K562 (cell line): ENCODE measurements around the gene STX18. TPM values are rescaled to one million over a fixed set of nuclear protein-coding genes. Genes with fewer than 3 reads are reported as not detected.

Source experiments
- CBX8 ChIP-seq: fragments of 200-600 bp; sonication (generic); IDR thresholded peaks from 2 replicates; pipeline ENCODE4 v1.6.1; 2012; ENCODE audit warnings: borderline replicate concordance, mixed run types, low read depth, mild to moderate bottlenecking, moderate library complexity, mixed read lengths, low read length, control low read depth, inconsistent platforms; ENCODE audit not compliant: poor library complexity, severe bottlenecking; ENCODE audit errors: extremely low read depth
- CHD4 ChIP-seq: fragments of 200-600 bp; sonication (generic); IDR thresholded peaks from 3 replicates; pipeline ENCODE4 v1.6.1; 2012; ENCODE audit warnings: low read depth, mild to moderate bottlenecking, mixed read lengths, low read length, inconsistent platforms; ENCODE audit not compliant: insufficient read depth, insufficient replicate concordance, poor library complexity, severe bottlenecking
- EP400 ChIP-seq: fragments of 450-650 bp; IDR thresholded peaks from 2 replicates; pipeline ENCODE4 v1.6.1; 2017; ENCODE audit warnings: antibody characterized with exemption, mild to moderate bottlenecking, moderate library complexity
- FOXK2 ChIP-seq, 2 experiments: fragments of 450-650 bp; IDR thresholded peaks in 1 of 2; conservative IDR thresholded peaks in 1 of 2; 2 replicates each; pipeline ENCODE4 v1.6.1; 2016; ENCODE audit warnings: low read depth in 2 of 2, mild to moderate bottlenecking in 1 of 2
- FOXM1 ChIP-seq, 2 experiments: fragments of 450-650 bp in 1 of 2; sonication (generic) in 1 of 2; formaldehyde crosslinking in 1 of 2; IDR thresholded peaks; 2 replicates each; pipeline versions ENCODE4 v1.6.1 to v1.9.0; 2017 to 2022; ENCODE audit warnings: low read depth in 2 of 2, mild to moderate bottlenecking in 2 of 2, missing genetic modification reagents in 1 of 2, moderate library complexity in 1 of 2
- HDAC1 ChIP-seq, 2 experiments: fragments of 450-650 bp; IDR thresholded peaks; 2 replicates each; pipeline ENCODE4 v1.6.1; 2016 to 2017; ENCODE audit warnings: inconsistent platforms in 1 of 2, mild to moderate bottlenecking in 1 of 2, moderate library complexity in 1 of 2
- HOXB6 ChIP-seq: fragments of 250-450 bp; sonication (Bioruptor Pico); IDR thresholded peaks from 2 replicates; pipeline ENCODE4 v1.5.1; 2022; ENCODE audit warnings: mild to moderate bottlenecking, borderline replicate concordance
- JUN ChIP-seq, 2 experiments: sonication (generic) in 1 of 2; formaldehyde crosslinking in 1 of 2; IDR thresholded peaks; 2 replicates each; pipeline versions ENCODE4 v1.6.1 to v1.8.0; 2012 to 2022; ENCODE audit warnings: borderline replicate concordance in 2 of 2, mild to moderate bottlenecking in 2 of 2, improper control_type of control experiment in 1 of 2, low read depth in 1 of 2, low read length in 1 of 2, missing genetic modification reagents in 1 of 2
- KDM1A ChIP-seq, 2 experiments: fragments of 450-650 bp; IDR thresholded peaks; 2 replicates each; pipeline ENCODE4 v1.6.1; 2016; ENCODE audit warnings: mild to moderate bottlenecking in 2 of 2
- NFATC3 ChIP-seq: fragments of 450-650 bp; IDR thresholded peaks from 2 replicates; pipeline ENCODE4 v1.6.1; 2017; ENCODE audit warnings: mild to moderate bottlenecking
- NR4A1 ChIP-seq, 2 experiments: fragments of 250-450 bp in 1 of 2; fragments of 450-650 bp in 1 of 2; sonication (Bioruptor Pico) in 1 of 2; IDR thresholded peaks; 2 replicates each; pipeline versions ENCODE4 v1.4.0 to v1.6.1; 2016 to 2020; ENCODE audit warnings: mild to moderate bottlenecking in 2 of 2, missing compliant biosample characterization in 1 of 2, missing genetic modification characterization in 1 of 2, moderate library complexity in 1 of 2
- PHB ChIP-seq: fragments of 250-450 bp; sonication (Bioruptor Pico); IDR thresholded peaks from 2 replicates; pipeline ENCODE4 v1.5.0; 2021
- POLR2A ChIP-seq: fragments of 450-650 bp; conservative IDR thresholded peaks from 2 replicates; pipeline ENCODE4 v1.6.1; 2016
- POLR2AphosphoS2 ChIP-seq: IDR thresholded peaks from 2 replicates; pipeline ENCODE4 v1.6.1; 2012; ENCODE audit warnings: low read length, improper control_type of control experiment
- POLR2B ChIP-seq: fragments of 450-650 bp; IDR thresholded peaks from 2 replicates; pipeline ENCODE4 v1.6.1; 2018; ENCODE audit warnings: low read depth; ENCODE audit not compliant: partially characterized antibody
- RFX5 ChIP-seq: IDR thresholded peaks from 2 replicates; pipeline ENCODE4 v1.6.1; 2011; ENCODE audit warnings: low read depth, mild to moderate bottlenecking, improper control_type of control experiment, low read length
- SOX6 ChIP-seq: fragments of 450-650 bp; IDR thresholded peaks from 2 replicates; pipeline ENCODE4 v1.6.1; 2014; ENCODE audit warnings: mild to moderate bottlenecking
- TAF7 ChIP-seq: fragments of 450-650 bp; IDR thresholded peaks from 2 replicates; pipeline ENCODE4 v1.6.1; 2016; ENCODE audit warnings: missing genetic modification characterization, missing compliant biosample characterization
- U2AF1 ChIP-seq: fragments of 200-400 bp; formaldehyde crosslinking; optimal IDR thresholded peaks from 2 replicates; pipeline ENCODE3; 2017; ENCODE audit warnings: mild to moderate bottlenecking, low read depth, low read length, moderate library complexity
- WHSC1 ChIP-seq: IDR thresholded peaks from one replicate; pipeline ENCODE4 v1.6.1; 2012; ENCODE audit warnings: low read length, control low read depth, inconsistent platforms
- YBX1 ChIP-seq: fragments of 450-650 bp; IDR thresholded peaks from 2 replicates; pipeline ENCODE4 v1.7.1; 2016; ENCODE audit warnings: mild to moderate bottlenecking
- ZNF778 ChIP-seq: fragments of 450-650 bp; formaldehyde crosslinking; IDR thresholded peaks from 2 replicates; pipeline ENCODE4 v1.4.0; 2020; ENCODE audit warnings: mild to moderate bottlenecking, moderate library complexity
- polyA plus RNA-seq, 8 experiments: library from polyadenylated mRNA; depleted of rRNA in 4 of 8; stranded (reverse) in 5 of 8; unstranded in 3 of 8; fragments of >200 nt; fragmentation: Nextera tagmentation in 2 of 8; fragmentation: Illumina TruSeq in 1 of 8; extraction: Ambion mirVana in 2 of 8; extraction: Trizol in 1 of 8; gene quantifications; 2 replicates each; pipeline versions ENCODE4 v1.2.1 to v1.2.3, GENCODE V29; 2011 to 2014; ENCODE audit warnings: inconsistent platforms in 1 of 8, missing spikeins in 1 of 8
- total RNA-seq, 7 experiments: library from RNA; depleted of rRNA in 6 of 7; stranded (reverse); fragments of >200 nt in 6 of 7; fragmentation: Illumina TruSeq in 2 of 7; extraction: Trizol in 2 of 7; gene quantifications; 2 replicates each; pipeline versions ENCODE4 v1.2.1 to v1.2.3, GENCODE V29; 2011 to 2021; ENCODE audit warnings: low replicate concordance in 1 of 7
- TF ChIP-seq, protein P1 (sequence below): sonication (generic); formaldehyde crosslinking; IDR thresholded peaks from 2 replicates; pipeline ENCODE4 v1.8.0; 2023; ENCODE audit warnings: mild to moderate bottlenecking, missing genetic modification reagents
- TF ChIP-seq, protein P2 (sequence below), 2 experiments: fragments of 150-350 bp in 1 of 2; IDR thresholded peaks; 2 replicates each; pipeline ENCODE4 v1.6.1; 2012 to 2016; ENCODE audit warnings: low read depth in 2 of 2, low read length in 2 of 2, mild to moderate bottlenecking in 1 of 2, moderate library complexity in 1 of 2

The STX18 gene
- total and polyA plus RNA-seq, 9 of the 15 experiments (the other 6 are each of a cell fraction or from before 2014, with no cell fraction given) = 6.2 to 41.7 (median 22.7) TPM

DNA sequence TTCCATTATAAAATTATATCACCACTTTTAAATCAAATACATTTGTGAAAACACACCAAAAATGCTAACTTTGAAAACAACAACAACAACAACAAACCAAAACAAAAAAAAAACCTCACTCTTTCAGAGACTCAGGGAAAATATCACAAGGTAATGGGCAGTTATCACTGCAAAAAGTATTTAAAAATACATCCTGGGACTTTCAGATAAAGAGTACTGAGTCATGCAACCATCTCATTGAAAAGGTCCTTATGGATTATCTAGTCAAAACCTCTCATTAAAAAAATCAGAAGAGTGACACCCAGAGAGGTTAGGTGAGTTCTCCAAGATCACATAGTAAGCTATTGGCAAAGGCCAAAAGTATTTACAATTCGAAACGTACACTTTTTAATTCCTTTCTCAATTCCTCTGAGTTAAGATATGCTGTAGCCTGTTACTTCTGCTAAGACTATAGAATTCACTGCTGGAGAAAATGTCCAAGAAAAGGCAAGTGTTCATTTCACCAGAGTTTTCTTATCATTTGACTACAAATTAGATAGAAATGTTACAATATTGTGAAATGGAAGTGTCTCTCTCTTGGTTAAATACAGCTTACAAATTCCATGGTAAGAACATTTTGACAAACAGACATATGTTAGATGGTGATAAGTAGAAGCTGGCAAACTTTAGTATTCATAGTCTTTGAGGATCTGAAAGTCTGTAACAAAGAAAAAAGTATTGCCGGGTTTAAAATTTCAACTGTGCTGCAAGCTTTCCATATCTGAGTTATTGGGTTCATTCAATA lies 9.3 kb downstream of the STX18 start (continued):
- no peak for TF ChIP-seq POLR2AphosphoS2
- no peak for TF ChIP-seq WHSC1
- no peak for TF ChIP-seq POLR2A
- TF ChIP-seq CHD4 = no peak
- peak; percentile 75; the same call in 1 of the 2 replicates for TF ChIP-seq SOX6
- no peak for TF ChIP-seq U2AF1
- TF ChIP-seq FOXM1 (IDR thresholded peaks at IDR 0.05; ENCODE audit: low read depth) = peak; percentile 77; the same call in 1 of the 2 replicates
- no peak for TF ChIP-seq FOXM1 (CRISPR knock-in tag; IDR thresholded peaks at IDR 0.05; ENCODE audit: low read depth)
- peak; percentile 73 to 85; a peak in 3 of 4 replicates for TF ChIP-seq FOXK2 (conservative IDR thresholded peaks at IDR 0.05 in 1 of 2, IDR thresholded peaks at IDR 0.05 in 1 of 2; ENCODE audit: low read depth in 2 of 2)
- no peak for TF ChIP-seq JUN (IDR thresholded peaks at IDR 0.05; ENCODE audit: borderline replicate concordance, low read depth, low read length)
- TF ChIP-seq JUN (CRISPR knock-in tag; IDR thresholded peaks at IDR 0.05; ENCODE audit: borderline replicate concordance) = no peak
- peak; percentile 95 for TF ChIP-seq KDM1A (IDR thresholded peaks at IDR 0.05)
- TF ChIP-seq PHB (CRISPR knock-in tag) = no peak
- TF ChIP-seq, protein P1, sequence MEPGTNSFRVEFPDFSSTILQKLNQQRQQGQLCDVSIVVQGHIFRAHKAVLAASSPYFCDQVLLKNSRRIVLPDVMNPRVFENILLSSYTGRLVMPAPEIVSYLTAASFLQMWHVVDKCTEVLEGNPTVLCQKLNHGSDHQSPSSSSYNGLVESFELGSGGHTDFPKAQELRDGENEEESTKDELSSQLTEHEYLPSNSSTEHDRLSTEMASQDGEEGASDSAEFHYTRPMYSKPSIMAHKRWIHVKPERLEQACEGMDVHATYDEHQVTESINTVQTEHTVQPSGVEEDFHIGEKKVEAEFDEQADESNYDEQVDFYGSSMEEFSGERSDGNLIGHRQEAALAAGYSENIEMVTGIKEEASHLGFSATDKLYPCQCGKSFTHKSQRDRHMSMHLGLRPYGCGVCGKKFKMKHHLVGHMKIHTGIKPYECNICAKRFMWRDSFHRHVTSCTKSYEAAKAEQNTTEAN (CRISPR knock-in tag) = no peak
- no peak for TF ChIP-seq TAF7
- no peak for TF ChIP-seq HOXB6 (CRISPR knock-in tag)
- no peak for TF ChIP-seq RFX5
- TF ChIP-seq EP400 = no peak
- TF ChIP-seq NFATC3 = no peak
- TF ChIP-seq, protein P2, sequence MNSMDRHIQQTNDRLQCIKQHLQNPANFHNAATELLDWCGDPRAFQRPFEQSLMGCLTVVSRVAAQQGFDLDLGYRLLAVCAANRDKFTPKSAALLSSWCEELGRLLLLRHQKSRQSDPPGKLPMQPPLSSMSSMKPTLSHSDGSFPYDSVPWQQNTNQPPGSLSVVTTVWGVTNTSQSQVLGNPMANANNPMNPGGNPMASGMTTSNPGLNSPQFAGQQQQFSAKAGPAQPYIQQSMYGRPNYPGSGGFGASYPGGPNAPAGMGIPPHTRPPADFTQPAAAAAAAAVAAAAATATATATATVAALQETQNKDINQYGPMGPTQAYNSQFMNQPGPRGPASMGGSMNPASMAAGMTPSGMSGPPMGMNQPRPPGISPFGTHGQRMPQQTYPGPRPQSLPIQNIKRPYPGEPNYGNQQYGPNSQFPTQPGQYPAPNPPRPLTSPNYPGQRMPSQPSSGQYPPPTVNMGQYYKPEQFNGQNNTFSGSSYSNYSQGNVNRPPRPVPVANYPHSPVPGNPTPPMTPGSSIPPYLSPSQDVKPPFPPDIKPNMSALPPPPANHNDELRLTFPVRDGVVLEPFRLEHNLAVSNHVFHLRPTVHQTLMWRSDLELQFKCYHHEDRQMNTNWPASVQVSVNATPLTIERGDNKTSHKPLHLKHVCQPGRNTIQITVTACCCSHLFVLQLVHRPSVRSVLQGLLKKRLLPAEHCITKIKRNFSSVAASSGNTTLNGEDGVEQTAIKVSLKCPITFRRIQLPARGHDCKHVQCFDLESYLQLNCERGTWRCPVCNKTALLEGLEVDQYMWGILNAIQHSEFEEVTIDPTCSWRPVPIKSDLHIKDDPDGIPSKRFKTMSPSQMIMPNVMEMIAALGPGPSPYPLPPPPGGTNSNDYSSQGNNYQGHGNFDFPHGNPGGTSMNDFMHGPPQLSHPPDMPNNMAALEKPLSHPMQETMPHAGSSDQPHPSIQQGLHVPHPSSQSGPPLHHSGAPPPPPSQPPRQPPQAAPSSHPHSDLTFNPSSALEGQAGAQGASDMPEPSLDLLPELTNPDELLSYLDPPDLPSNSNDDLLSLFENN (IDR thresholded peaks at IDR 0.05; ENCODE audit: low read depth in 2 of 2, low read length in 2 of 2) = no peak
- TF ChIP-seq POLR2B = no peak
- TF ChIP-seq CBX8 = no peak
- TF ChIP-seq YBX1 = no peak
- TF ChIP-seq HDAC1 (IDR thresholded peaks at IDR 0.05) = peak in 1 of 2 experiments; percentile 89; a peak in 2 of 4 replicates
- no peak for TF ChIP-seq ZNF778 (CRISPR knock-in tag)
- no peak for TF ChIP-seq NR4A1 (CRISPR knock-in tag; IDR thresholded peaks at IDR 0.05)
- no peak for TF ChIP-seq NR4A1 (tag; IDR thresholded peaks at IDR 0.05)
